ENCODE results near the gene KCNMB3.
"Not testable (repeated sequence)": the region's sequence is repeated elsewhere in the genome, so short reads cannot be mapped to it uniquely, and the experiment has no call there.

KCNMB3 gene, protein sequence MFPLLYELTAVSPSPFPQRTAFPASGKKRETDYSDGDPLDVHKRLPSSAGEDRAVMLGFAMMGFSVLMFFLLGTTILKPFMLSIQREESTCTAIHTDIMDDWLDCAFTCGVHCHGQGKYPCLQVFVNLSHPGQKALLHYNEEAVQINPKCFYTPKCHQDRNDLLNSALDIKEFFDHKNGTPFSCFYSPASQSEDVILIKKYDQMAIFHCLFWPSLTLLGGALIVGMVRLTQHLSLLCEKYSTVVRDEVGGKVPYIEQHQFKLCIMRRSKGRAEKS
- 0 to 1.5 (median 0.69) reads per million in 4 donors for total RNA-seq

- no peak for DNase-seq
Measured at GRCh38 chr3:179250803-179251476, at the start of gene KCNMB3. KCNMB3 (minus strand) TSS chr3:179251114; CDS start chr3:179250990, 124 bp downstream.

GRCh38 chr3:179299999-179300613 is 49.2 kb upstream of the KCNMB3 start:
- no peak for DNase-seq

- DNase-seq: no peak
Measured at GRCh38 chr3:179299316-179299715, 48.4 kb upstream of the KCNMB3 start.

DNA sequence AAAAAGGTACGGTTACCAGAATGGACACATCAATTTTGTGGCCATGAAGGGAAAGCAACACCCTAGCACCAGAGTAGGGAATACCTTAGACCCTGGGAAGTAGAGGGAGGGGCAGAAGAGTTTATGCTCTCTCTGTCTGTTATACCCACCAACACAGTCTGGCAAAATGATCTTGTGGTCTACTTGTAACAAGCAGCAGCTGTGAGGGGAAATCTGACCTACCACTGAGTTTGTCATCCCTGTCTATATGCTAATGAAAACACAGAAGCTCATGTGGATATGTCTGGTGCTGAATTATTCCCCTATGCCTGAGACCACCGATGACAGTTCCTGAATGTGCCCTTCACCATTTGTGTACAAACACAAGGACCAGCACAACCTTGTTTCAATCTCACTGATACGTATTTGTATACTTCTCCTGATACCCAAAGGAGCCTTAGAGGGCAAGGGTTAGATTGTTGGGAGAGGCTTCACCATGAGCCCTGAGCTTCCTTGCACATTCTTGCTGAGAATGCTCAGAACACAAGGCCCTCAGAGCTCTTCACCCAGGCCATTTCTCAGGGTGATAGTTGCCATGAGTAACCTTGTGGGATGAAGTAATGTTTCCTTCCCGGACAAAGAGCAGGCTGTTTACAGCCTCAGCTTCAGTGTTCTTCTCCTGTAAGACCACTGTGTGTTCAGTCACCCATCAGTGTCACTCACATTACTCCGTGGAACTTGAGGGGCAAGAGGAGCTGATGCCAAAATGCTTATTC is 47.2 kb upstream of the KCNMB3 start:
- DNase-seq: no peak

DNA sequence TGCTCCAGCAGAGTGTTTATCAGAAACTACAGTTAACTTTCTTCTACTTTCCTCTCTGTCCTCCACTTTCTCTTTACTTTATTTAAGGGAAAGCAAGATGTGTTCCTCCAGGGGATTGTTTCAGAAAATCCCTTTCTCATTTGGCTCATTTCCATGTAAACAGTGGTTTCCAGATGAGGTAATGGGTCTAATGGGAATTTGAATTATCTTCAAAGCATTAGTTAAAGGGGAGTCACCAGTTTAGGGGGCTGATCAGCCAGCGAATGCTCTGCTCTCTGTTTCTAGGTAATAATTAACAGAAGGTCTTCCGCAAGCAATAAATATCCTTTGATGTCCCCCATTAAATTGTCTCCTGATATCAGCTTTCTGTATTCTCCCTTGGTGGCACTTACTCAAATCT is 41.5 kb upstream of the KCNMB3 start:
- no peak for DNase-seq

- no peak for DNase-seq
Measured at GRCh38 chr3:179289295-179289694, 38.4 kb upstream of the KCNMB3 start.

DNA sequence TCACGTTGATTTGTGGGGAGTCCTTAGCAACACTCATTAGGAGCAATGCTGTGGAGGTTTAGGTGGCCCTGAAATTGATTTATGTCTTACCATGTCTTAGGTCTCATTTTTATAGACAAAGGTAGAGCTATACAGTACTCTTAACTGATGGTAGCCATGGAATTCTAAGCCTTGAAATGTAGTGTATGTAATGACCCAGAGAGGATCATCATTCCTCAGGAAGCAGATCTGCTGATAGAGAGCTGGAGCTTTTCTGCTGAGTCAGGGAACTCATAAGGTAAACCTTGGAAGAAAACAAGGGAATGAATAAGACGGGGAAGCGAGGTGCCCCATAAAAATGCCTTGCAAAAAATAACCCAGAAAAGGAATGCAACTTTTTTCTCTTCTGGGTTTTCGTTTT is 37.9 kb upstream of the KCNMB3 start:
- no peak for DNase-seq

DNA sequence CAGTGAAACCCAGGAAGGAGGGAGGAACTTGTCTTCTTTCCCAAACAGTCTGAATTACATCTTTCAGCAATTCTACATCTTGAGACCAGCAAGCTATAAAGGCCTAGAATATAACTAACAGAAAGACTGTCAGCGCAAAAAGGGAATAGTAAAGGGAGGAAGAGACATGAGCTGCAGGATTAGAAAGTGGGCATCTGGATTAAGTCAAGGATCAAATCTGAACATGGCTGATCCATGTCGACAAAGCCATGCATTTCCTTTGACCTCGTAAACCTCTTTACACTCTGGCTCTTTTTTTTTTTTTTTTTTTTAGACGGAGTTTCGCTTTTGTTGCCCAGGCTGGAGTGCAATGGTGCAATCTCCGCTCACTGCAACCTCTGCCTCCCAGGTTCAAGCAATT is 35.4 kb upstream of the KCNMB3 start:
- no peak for DNase-seq

- no peak for DNase-seq
Measured at GRCh38 chr3:179281825-179282224, 30.9 kb upstream of the KCNMB3 start.

- DNase-seq: no peak
Measured at GRCh38 chr3:179279837-179280236, 28.9 kb upstream of the KCNMB3 start.

DNA sequence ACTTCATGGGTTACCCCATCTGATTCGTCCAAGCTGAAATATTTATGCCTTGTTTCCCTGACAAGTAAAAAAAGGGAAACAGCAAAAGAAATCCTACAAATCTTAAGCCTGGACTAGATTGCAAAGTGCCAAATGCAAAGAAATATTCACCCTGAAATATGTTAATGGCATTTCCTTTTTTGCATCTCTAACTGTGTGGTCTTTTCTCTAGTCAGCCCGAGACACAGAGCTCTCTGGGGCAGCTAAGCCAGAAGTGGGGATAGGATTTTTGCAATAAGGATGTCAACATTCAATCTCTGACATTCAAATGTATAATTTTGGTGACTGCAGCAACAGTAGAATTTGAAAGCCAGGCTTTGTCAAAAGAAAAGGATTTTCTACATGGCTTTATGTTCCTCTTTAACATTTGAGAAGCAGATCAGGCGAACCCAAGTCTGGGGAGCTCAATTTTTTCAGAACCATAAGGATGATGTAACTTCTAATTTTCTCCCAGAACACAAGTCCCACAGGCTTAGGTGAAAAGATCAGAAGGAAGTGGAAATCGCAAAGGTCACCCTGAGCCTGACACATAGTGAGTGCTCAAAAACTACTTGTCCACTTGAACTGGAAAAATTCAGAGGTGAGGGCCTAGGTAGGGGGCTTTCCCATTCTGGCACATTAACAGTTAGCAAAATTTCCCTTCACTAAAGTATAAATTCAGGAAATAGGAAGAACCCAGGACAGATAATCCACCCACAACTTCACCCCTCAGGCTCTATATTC is 28.2 kb upstream of the KCNMB3 start:
- no peak for DNase-seq

GRCh38 chr3:179278151-179278550 is 27.2 kb upstream of the KCNMB3 start:
- DNase-seq: no peak

- DNase-seq: no peak
Measured at GRCh38 chr3:179276743-179277142, 25.8 kb upstream of the KCNMB3 start.

DNA sequence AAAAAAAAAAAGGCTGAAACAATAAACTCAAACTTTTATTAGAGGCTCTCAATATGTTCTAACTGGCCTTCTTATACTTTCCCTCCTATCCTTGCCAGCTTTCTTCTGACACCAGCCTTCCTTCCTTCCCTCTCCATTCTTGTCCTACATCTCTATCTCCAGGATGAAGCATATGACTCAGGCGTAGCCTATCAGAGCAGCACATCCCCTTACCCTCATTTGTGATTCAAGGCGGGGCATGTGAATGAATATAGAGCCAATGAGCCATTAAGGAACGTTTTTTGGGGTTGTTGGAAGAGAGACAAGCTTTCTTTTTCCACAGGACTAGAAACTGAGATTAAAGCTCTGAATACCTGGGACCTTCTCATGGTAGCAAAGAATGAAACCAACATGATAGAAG is 25.1 kb upstream of the KCNMB3 start:
- DNase-seq: no peak

DNA sequence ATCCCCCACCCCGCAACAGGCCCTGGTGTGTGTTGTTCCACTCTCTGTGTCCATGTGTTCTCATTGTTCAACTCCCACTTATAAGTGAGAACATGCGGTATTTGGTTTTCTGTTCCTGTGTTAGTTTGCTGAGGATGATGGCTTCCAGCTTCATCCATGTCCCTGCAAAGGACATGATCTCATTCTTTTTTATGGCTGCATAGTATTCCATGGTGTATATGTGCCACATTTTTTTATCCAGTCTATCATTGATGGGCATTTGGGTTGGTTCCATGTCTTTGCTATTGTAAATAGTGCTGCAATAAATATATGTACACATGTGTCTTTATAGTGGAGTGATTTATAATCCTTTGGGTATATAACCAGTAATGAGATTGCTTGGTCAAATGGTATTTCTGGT is 23.5 kb upstream of the KCNMB3 start:
- not testable (repeated sequence) for DNase-seq

GRCh38 chr3:179272385-179272784 is 21.5 kb upstream of the KCNMB3 start:
- DNase-seq: no peak

DNA sequence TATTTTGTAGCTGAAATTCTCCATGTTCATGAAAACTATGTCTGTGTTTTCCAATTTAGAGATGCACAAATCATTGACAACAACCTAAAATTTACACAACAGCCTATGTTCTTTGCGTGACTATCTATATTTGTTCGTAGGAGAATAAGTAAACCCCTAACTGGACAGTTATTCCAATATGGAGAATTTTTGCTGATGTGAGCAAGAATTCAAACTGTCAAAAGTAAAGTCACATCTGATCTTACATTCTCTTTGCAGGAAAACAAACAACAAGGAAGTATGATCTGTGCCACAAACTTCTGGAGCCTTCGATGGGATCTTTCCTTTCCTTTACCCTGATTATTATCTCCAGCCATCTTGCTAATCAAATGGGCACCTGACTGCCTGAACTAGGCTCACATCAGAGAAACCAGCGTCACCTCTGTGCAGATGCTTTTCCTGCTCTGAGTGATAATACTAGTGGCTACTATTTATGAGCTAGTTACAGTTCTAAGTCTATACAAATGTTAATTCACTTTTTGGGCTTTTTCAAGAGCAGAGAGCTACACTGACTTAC is 18.3 kb upstream of the KCNMB3 start:
- DNase-seq: no peak

- no peak for DNase-seq
Measured at GRCh38 chr3:179268400-179269051, 17.6 kb upstream of the KCNMB3 start.

GRCh38 chr3:179266701-179267211 is 15.8 kb upstream of the KCNMB3 start:
- DNase-seq: no peak

GRCh38 chr3:179265875-179266274 is 15.0 kb upstream of the KCNMB3 start:
- DNase-seq: peak in 1 of 5 donors; percentile 7

GRCh38 chr3:179265092-179265491 is 14.2 kb upstream of the KCNMB3 start:
- no peak for DNase-seq
